Measurements from ENCODE around the gene APOL6. TPM values are rescaled to one million over a fixed set of nuclear protein-coding genes. Genes with fewer than 3 reads are reported as not detected.

Gene APOL6
- total RNA-seq, 2 donors from 2014 or later: 15.3 to 26.5 TPM

- Histone ChIP-seq H3K27ac (no peak within 1 kb of the TSS), H3K4me1 (ENCODE audit: control insufficient read depth in 1 of 2, low read depth in 2 of 2) (peaks cover 4 to 14% of the 10 kb centered on the region in 2 donors), H3K9me3 (no peaks in the 10 kb centered on the region), H3K27me3 (replicated peaks; ENCODE audit: insufficient read depth) (no peaks in the 10 kb centered on the region), H3K36me3 (no peaks in the 10 kb centered on the region), H3K4me3 (no peak within 1 kb of the TSS)
- no peak for DNase-seq (ENCODE audit: low spot score)
- TF ChIP-seq CTCF (IDR thresholded peaks at IDR 0.05): no peak
- no peak for ATAC-seq (ENCODE audit: insufficient number of reproducible peaks, low FRiP score, low read depth)
Measured at GRCh38 chr22:35617137-35617755, 31.0 kb upstream of the APOL6 start, which contains the start of gene MB. Gene MB, minus strand, starts transcription at chr22:35617329. Its CDS starts 72 bp downstream, at chr22:35617257.

GRCh38 chr22:35618427-35619223 lies 29.6 kb upstream of the APOL6 start:
- H3K27me3 ChIP-seq (replicated peaks; ENCODE audit: insufficient read depth): no peaks in the 10 kb centered on the region
- no peaks in the 10 kb centered on the region for H3K9me3 ChIP-seq
- DNase-seq (ENCODE audit: low spot score): no peak
- H3K36me3 ChIP-seq: no peaks in the 10 kb centered on the region
- TF ChIP-seq CTCF (IDR thresholded peaks at IDR 0.05): no peak
- H3K4me1 ChIP-seq (ENCODE audit: control insufficient read depth in 1 of 2, low read depth in 2 of 2): peaks cover 4 to 25% of the 10 kb centered on the region in 2 donors
- no peak for ATAC-seq (ENCODE audit: insufficient number of reproducible peaks, low FRiP score, low read depth)
- no peak overlapping the region for H3K4me3 ChIP-seq
- H3K27ac ChIP-seq: no peak overlapping the region

GRCh38 chr22:35619336-35620094 lies 28.7 kb upstream of the APOL6 start:
- no peaks in the 10 kb centered on the region for H3K27me3 ChIP-seq (replicated peaks; ENCODE audit: insufficient read depth)
- peaks cover 4 to 25% of the 10 kb centered on the region in 2 donors for H3K4me1 ChIP-seq (ENCODE audit: control insufficient read depth in 1 of 2, low read depth in 2 of 2)
- ATAC-seq (ENCODE audit: insufficient number of reproducible peaks, low FRiP score, low read depth) (no peak), DNase-seq (ENCODE audit: low spot score) (no peak)
- no peak overlapping the region for H3K4me3 ChIP-seq
- no peak for TF ChIP-seq CTCF (IDR thresholded peaks at IDR 0.05)
- H3K27ac ChIP-seq: no peak overlapping the region
- no peaks in the 10 kb centered on the region for H3K9me3 ChIP-seq
- no peaks in the 10 kb centered on the region for H3K36me3 ChIP-seq

GRCh38 chr22:35620624-35621251 lies 27.5 kb upstream of the APOL6 start:
- Histone ChIP-seq H3K4me1 (ENCODE audit: control insufficient read depth in 1 of 2, low read depth in 2 of 2) (peaks cover 4 to 25% of the 10 kb centered on the region in 2 donors), H3K36me3 (no peaks in the 10 kb centered on the region), H3K4me3 (no peak overlapping the region), H3K27me3 (replicated peaks; ENCODE audit: insufficient read depth) (no peaks in the 10 kb centered on the region), H3K27ac (no peak overlapping the region), H3K9me3 (no peaks in the 10 kb centered on the region)
- no peak for DNase-seq (ENCODE audit: low spot score)
- TF ChIP-seq CTCF (IDR thresholded peaks at IDR 0.05): no peak
- no peak for ATAC-seq (ENCODE audit: insufficient number of reproducible peaks, low FRiP score, low read depth)
